Smooth muscle cell (in vitro differentiated cells): ENCODE results near the gene RIPOR2. TPM values are rescaled to one million over a fixed set of nuclear protein-coding genes. Genes with fewer than 3 reads are reported as not detected.

Source experiments
- DNase-seq: peaks from one replicate; lab custom pipeline; 2025; ENCODE audit not compliant: unreplicated experiment; lab: John Stamatoyannopoulos, UW
- H2AFZ ChIP-seq: fragments of 200-600 bp; sonication (generic); 2 replicates; pipeline ENCODE4 v1.6.0; 2016; ENCODE audit warnings: antibody characterized with exemption, low read depth, mild to moderate bottlenecking
- H3F3A ChIP-seq: fragments of 200-600 bp; sonication (generic); 2 replicates; pipeline ENCODE4 v1.6.0; 2017; ENCODE audit warnings: antibody characterized with exemption, low read depth
- H3K27ac ChIP-seq: fragments of 200-600 bp; sonication (generic); 2 replicates; pipeline ENCODE4 v1.5.1; 2016; ENCODE audit warnings: low read depth, mild to moderate bottlenecking
- H3K27me3 ChIP-seq: fragments of 200-600 bp; sonication (generic); 2 replicates; pipeline ENCODE4 v1.6.1; 2016; ENCODE audit warnings: low read depth, mild to moderate bottlenecking
- H3K36me3 ChIP-seq: fragments of 200-600 bp; sonication (generic); 2 replicates; pipeline ENCODE4 v1.5.1; 2016; ENCODE audit warnings: low read depth
- H3K4me1 ChIP-seq: fragments of 200-600 bp; sonication (generic); 2 replicates; pipeline ENCODE4 v1.5.1; 2016; ENCODE audit warnings: low read depth
- H3K4me2 ChIP-seq: fragments of 200-600 bp; sonication (generic); 2 replicates; pipeline ENCODE4 v1.6.0; 2016; ENCODE audit warnings: mild to moderate bottlenecking
- H3K4me3 ChIP-seq: fragments of 200-600 bp; sonication (generic); 2 replicates; pipeline ENCODE4 v1.5.1; 2016; ENCODE audit warnings: mild to moderate bottlenecking
- H3K79me2 ChIP-seq: fragments of 200-600 bp; sonication (generic); 2 replicates; pipeline ENCODE4 v1.6.0; 2016; ENCODE audit warnings: low read depth, mild to moderate bottlenecking
- H3K9ac ChIP-seq: fragments of 200-600 bp; sonication (generic); 2 replicates; pipeline ENCODE4 v1.6.0; 2016; ENCODE audit warnings: low read depth
- H3K9me3 ChIP-seq: fragments of 200-600 bp; sonication (generic); replicated peaks from 2 replicates; pipeline ENCODE4 v1.5.1; 2016; ENCODE audit warnings: low read depth
- H4K20me1 ChIP-seq: fragments of 200-600 bp; sonication (generic); 2 replicates; pipeline ENCODE4 v1.6.0; 2016; ENCODE audit warnings: low read depth
- WGBS: methylation state at CpG from one replicate; pipeline ENCODE4 v1.1.7; 2016; ENCODE audit warnings: low lambda C conversion rate; 5-methylcytosine and 5-hydroxymethylcytosine counted together
- polyA plus RNA-seq: library from polyadenylated mRNA; unstranded; fragments of >200 nt; fragmentation: Nextera tagmentation; extraction: Ambion mirVana; gene quantifications from 2 replicates; pipeline ENCODE4 v1.2.1, GENCODE V29; 2016
- total RNA-seq: library from RNA; depleted of rRNA; stranded (reverse); fragments of >200 nt; gene quantifications from 2 replicates; pipeline ENCODE4 v1.2.3, GENCODE V29; 2014
- TF ChIP-seq, protein P1 (sequence below): fragments of 200-600 bp; sonication (generic); IDR thresholded peaks from 2 replicates; pipeline ENCODE4 v1.5.1; 2017; ENCODE audit warnings: borderline replicate concordance, mild to moderate bottlenecking, antibody characterized with exemption; ENCODE audit not compliant: insufficient read depth, poor library complexity, severe bottlenecking

The RIPOR2 gene
- total and polyA plus RNA-seq, 2 experiments from 2014 or later = 2.3 to 5.6 TPM

DNA sequence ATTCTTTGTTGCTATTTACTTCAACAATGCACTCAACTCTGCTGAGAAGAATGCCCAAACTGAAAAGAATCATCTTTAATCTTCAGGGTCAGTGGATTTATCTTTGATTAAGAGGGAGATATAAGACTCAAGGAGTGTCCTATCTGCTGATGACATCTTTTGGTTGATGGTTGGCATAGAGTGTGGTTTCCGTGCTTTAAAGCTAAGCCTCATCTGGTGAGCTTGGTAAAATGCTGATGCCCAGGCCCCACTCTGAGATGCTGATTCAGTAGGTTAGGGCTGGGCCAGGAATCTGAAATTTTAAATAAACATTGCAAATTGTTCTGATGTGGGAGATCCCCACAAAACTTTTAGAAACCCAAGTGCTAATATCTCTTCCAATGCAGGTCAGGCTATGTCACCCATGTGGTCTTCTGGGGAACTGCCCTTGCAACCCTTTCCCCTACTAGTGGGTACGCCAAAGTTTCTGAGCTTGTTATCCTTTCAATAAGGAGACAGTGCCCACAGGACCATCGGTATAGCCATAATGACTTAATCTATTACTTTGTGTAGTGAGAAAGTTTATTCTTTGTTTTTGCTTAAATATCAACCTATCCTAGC is 68.6 kb downstream of the RIPOR2 start:
- H3K4me3 ChIP-seq = no peak overlapping the region
- peaks cover 3% of the 10 kb centered on the region for H3F3A ChIP-seq
- no peaks in the 10 kb centered on the region for H3K79me2 ChIP-seq
- no peaks in the 10 kb centered on the region for H3K27me3 ChIP-seq
- H4K20me1 ChIP-seq = no peaks in the 10 kb centered on the region
- TF ChIP-seq, protein P1, sequence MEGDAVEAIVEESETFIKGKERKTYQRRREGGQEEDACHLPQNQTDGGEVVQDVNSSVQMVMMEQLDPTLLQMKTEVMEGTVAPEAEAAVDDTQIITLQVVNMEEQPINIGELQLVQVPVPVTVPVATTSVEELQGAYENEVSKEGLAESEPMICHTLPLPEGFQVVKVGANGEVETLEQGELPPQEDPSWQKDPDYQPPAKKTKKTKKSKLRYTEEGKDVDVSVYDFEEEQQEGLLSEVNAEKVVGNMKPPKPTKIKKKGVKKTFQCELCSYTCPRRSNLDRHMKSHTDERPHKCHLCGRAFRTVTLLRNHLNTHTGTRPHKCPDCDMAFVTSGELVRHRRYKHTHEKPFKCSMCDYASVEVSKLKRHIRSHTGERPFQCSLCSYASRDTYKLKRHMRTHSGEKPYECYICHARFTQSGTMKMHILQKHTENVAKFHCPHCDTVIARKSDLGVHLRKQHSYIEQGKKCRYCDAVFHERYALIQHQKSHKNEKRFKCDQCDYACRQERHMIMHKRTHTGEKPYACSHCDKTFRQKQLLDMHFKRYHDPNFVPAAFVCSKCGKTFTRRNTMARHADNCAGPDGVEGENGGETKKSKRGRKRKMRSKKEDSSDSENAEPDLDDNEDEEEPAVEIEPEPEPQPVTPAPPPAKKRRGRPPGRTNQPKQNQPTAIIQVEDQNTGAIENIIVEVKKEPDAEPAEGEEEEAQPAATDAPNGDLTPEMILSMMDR = no peak
- no peak overlapping the region for H2AFZ ChIP-seq
- WGBS = 77% methylated on average over 3 of the region's 3 CpGs
- H3K4me1 ChIP-seq = peaks cover 1% of the 10 kb centered on the region
- H3K4me2 ChIP-seq = no peak overlapping the region
- H3K9ac ChIP-seq = no peak overlapping the region
- H3K27ac ChIP-seq = no peak overlapping the region
- no peak for DNase-seq
- no peaks in the 10 kb centered on the region for H3K9me3 ChIP-seq
- no peaks in the 10 kb centered on the region for H3K36me3 ChIP-seq

DNA sequence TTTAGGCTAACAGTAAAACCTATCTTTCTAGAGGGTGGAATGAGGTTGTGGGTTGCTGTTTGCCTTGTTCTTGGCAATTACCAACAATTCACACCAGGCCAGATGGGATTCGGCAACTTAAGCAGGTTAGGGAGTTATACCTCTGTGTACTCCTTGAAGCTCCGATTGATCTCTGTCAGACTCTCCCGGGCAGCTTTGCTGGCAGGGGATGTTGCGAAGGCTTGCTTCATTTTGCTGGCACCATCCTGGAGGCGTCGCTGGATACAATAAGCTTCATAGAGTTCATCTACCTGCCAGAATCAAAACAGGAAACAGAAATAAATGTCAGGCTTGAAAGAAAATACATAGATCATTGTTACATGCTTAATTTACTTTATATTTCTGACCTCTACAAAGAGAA is 70.6 kb downstream of the RIPOR2 start:
- no peak overlapping the region for H3K27ac ChIP-seq
- H3K4me3 ChIP-seq = no peak overlapping the region
- WGBS = 98% methylated on average over 6 of the region's 6 CpGs
- no peak overlapping the region for H3K4me2 ChIP-seq
- H3F3A ChIP-seq = no peaks in the 10 kb centered on the region
- no peak overlapping the region for H2AFZ ChIP-seq
- H3K79me2 ChIP-seq = no peaks in the 10 kb centered on the region
- no peak for DNase-seq
- no peaks in the 10 kb centered on the region for H3K36me3 ChIP-seq
- H4K20me1 ChIP-seq = no peaks in the 10 kb centered on the region
- TF ChIP-seq, protein P1 = no peak
- H3K4me1 ChIP-seq = no peaks in the 10 kb centered on the region
- no peak overlapping the region for H3K9ac ChIP-seq
- H3K9me3 ChIP-seq = no peaks in the 10 kb centered on the region
- H3K27me3 ChIP-seq = no peaks in the 10 kb centered on the region

DNA sequence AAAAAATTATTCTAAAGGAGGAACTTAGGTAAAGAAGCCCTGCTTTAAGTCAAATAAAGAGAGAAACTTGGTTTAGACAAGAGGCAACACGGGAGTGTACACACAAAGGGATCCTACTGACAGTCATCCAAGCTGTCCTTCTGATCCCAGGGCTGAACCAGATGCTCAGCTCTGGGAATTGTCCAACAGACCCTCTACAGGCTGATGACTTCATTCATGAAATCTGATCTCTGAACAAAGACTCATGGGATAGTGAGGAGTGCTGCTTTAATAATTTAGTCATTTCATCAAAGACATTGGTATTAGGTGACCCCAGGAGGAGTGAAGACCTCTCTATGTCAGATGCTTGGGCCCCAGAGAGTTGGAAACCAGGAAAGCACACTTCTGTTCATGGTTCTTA is 71.4 kb downstream of the RIPOR2 start:
- H3K4me1 ChIP-seq = peaks cover 6% of the 10 kb centered on the region
- no peaks in the 10 kb centered on the region for H3K79me2 ChIP-seq
- H3F3A ChIP-seq = no peaks in the 10 kb centered on the region
- H3K4me2 ChIP-seq = no peak overlapping the region
- H3K27ac ChIP-seq = no peak overlapping the region
- H4K20me1 ChIP-seq = no peaks in the 10 kb centered on the region
- TF ChIP-seq, protein P1 = no peak
- 32% methylated on average over 1 of the region's 1 CpG for WGBS
- H2AFZ ChIP-seq = no peak overlapping the region
- H3K9me3 ChIP-seq = no peaks in the 10 kb centered on the region
- no peaks in the 10 kb centered on the region for H3K27me3 ChIP-seq
- no peaks in the 10 kb centered on the region for H3K36me3 ChIP-seq
- H3K9ac ChIP-seq = no peak overlapping the region
- DNase-seq = no peak
- H3K4me3 ChIP-seq = no peak overlapping the region

GRCh38 chr6:24861934-24862333 is 73.8 kb downstream of the RIPOR2 start:
- no peaks in the 10 kb centered on the region for H4K20me1 ChIP-seq
- H3K4me3 ChIP-seq = no peak overlapping the region
- 94% methylated on average over 2 of the region's 2 CpGs for WGBS
- no peak overlapping the region for H3K27ac ChIP-seq
- no peaks in the 10 kb centered on the region for H3K79me2 ChIP-seq
- peaks cover 7% of the 10 kb centered on the region for H3K4me1 ChIP-seq
- H3F3A ChIP-seq = no peaks in the 10 kb centered on the region
- H2AFZ ChIP-seq = no peak overlapping the region
- no peak overlapping the region for H3K4me2 ChIP-seq
- TF ChIP-seq, protein P1 = no peak
- no peak for DNase-seq
- H3K9me3 ChIP-seq = no peaks in the 10 kb centered on the region
- no peaks in the 10 kb centered on the region for H3K27me3 ChIP-seq
- no peaks in the 10 kb centered on the region for H3K36me3 ChIP-seq
- no peak overlapping the region for H3K9ac ChIP-seq
